Astrocyte (in vitro differentiated cells and primary cell): ENCODE data around the gene KCNJ1. TPM values are rescaled to one million over a fixed set of nuclear protein-coding genes. Genes with fewer than 3 reads are reported as not detected.

Experiments used
- DNase-seq: peaks from one replicate; pipeline ENCODE4 v3.0.0-alpha.2; 2010; ENCODE audit warnings: low read depth
- FAIRE-seq: peaks from 2 replicates; lab custom pipeline; 2011; peaks lifted over from hg19 to GRCh38; lab: Jason Lieb, UNC
- H2AFZ ChIP-seq: 2 replicates; pipeline ENCODE4 v1.6.0; 2012; ENCODE audit warnings: low read depth, low read length, inconsistent platforms
- H3K27ac ChIP-seq: 2 replicates; pipeline ENCODE4 v1.5.1; 2011; ENCODE audit warnings: low read depth, low read length, inconsistent platforms
- H3K27me3 ChIP-seq: 2 replicates; pipeline ENCODE4 v1.6.0; 2011; ENCODE audit warnings: low read length, inconsistent platforms; ENCODE audit not compliant: insufficient read depth
- H3K36me3 ChIP-seq: 2 replicates; pipeline ENCODE4 v1.5.1; 2011; ENCODE audit warnings: low read length, inconsistent platforms; ENCODE audit not compliant: insufficient read depth
- H3K4me1 ChIP-seq: 2 replicates; pipeline ENCODE4 v1.5.1; 2011; ENCODE audit warnings: low read length, inconsistent platforms; ENCODE audit not compliant: insufficient read depth
- H3K4me2 ChIP-seq: 2 replicates; pipeline ENCODE4 v1.6.0; 2012; ENCODE audit warnings: low read length, inconsistent platforms
- H3K4me3 ChIP-seq: 2 replicates; pipeline ENCODE4 v1.5.1; 2011; ENCODE audit warnings: low read depth, mild to moderate bottlenecking, low read length, inconsistent platforms; ENCODE audit not compliant: insufficient read depth
- H3K79me2 ChIP-seq: 2 replicates; pipeline ENCODE4 v1.6.0; 2012; ENCODE audit warnings: mild to moderate bottlenecking, low read length, inconsistent platforms; ENCODE audit not compliant: insufficient read depth
- H3K9ac ChIP-seq: 2 replicates; pipeline ENCODE4 v1.6.0; 2012; ENCODE audit warnings: mild to moderate bottlenecking, low read length, inconsistent platforms
- H3K9me3 ChIP-seq: 2 replicates; pipeline ENCODE4 v1.5.1; 2012; ENCODE audit warnings: low read depth, mild to moderate bottlenecking, low read length, inconsistent platforms; ENCODE audit not compliant: insufficient read depth
- H4K20me1 ChIP-seq: 2 replicates; pipeline ENCODE4 v1.6.0; 2012; ENCODE audit warnings: low read length, inconsistent platforms; ENCODE audit not compliant: insufficient read depth
- H3K27ac Mint-ChIP-seq: one replicate; pipeline ENCODE4 v1.8.0; 2021; ENCODE audit warnings: mild to moderate bottlenecking, mixed read lengths; ENCODE audit not compliant: unreplicated experiment
- H3K27me3 Mint-ChIP-seq: one replicate; pipeline ENCODE4 v1.8.0; 2021; ENCODE audit warnings: low read depth, mixed read lengths; ENCODE audit not compliant: unreplicated experiment
- H3K36me3 Mint-ChIP-seq: one replicate; pipeline ENCODE4 v1.8.0; 2021; ENCODE audit warnings: low read depth, mixed read lengths; ENCODE audit not compliant: unreplicated experiment
- H3K4me1 Mint-ChIP-seq: one replicate; pipeline ENCODE4 v1.8.0; 2021; ENCODE audit warnings: low read depth, mixed read lengths; ENCODE audit not compliant: unreplicated experiment
- H3K4me3 Mint-ChIP-seq: one replicate; pipeline ENCODE4 v1.8.0; 2021; ENCODE audit warnings: mild to moderate bottlenecking, moderate library complexity, mixed read lengths; ENCODE audit not compliant: unreplicated experiment
- H3K9me3 Mint-ChIP-seq: one replicate; pipeline ENCODE4 v1.8.0; 2021; ENCODE audit warnings: mild to moderate bottlenecking, mixed read lengths; ENCODE audit not compliant: unreplicated experiment
- EZH2 ChIP-seq: IDR thresholded peaks from 2 replicates; pipeline ENCODE4 v1.6.1; 2012; ENCODE audit warnings: mild to moderate bottlenecking, low read length, inconsistent platforms; ENCODE audit not compliant: insufficient read depth
- total RNA-seq: library from RNA; stranded (reverse); gene quantifications from 2 replicates; pipeline ENCODE4 v1.2.1, GENCODE V29; 2021
- TF ChIP-seq, protein P1 (sequence below): IDR thresholded peaks from 2 replicates; pipeline ENCODE4 v1.5.1; 2011; ENCODE audit warnings: low read depth, mild to moderate bottlenecking, inconsistent platforms, low read length, moderate library complexity; ENCODE audit not compliant: insufficient read depth

The KCNJ1 gene
- total RNA-seq, 1 donor from 2014 or later: not detected

- Mint-ChIP-seq H3K4me1 (peaks cover 8% of the 10 kb centered on the region), H3K4me3 (no peak overlapping the region), H3K36me3 (no peaks in the 10 kb centered on the region), H3K27me3 (peaks cover 23% of the 10 kb centered on the region), H3K9me3 (no peaks in the 10 kb centered on the region), H3K27ac (no peak overlapping the region)
- peaks cover 5% of the 10 kb centered on the region for H3K4me1 ChIP-seq
- no peaks in the 10 kb centered on the region for H4K20me1 ChIP-seq
- H3K9me3 ChIP-seq: no peaks in the 10 kb centered on the region
- FAIRE-seq (no peak), DNase-seq (no peak)
- no peaks in the 10 kb centered on the region for H3K79me2 ChIP-seq
- peaks cover 22% of the 10 kb centered on the region for H3K27me3 ChIP-seq
- no peak overlapping the region for H3K27ac ChIP-seq
- no peak overlapping the region for H3K4me2 ChIP-seq
- no peak overlapping the region for H3K4me3 ChIP-seq
- TF ChIP-seq, protein P1, sequence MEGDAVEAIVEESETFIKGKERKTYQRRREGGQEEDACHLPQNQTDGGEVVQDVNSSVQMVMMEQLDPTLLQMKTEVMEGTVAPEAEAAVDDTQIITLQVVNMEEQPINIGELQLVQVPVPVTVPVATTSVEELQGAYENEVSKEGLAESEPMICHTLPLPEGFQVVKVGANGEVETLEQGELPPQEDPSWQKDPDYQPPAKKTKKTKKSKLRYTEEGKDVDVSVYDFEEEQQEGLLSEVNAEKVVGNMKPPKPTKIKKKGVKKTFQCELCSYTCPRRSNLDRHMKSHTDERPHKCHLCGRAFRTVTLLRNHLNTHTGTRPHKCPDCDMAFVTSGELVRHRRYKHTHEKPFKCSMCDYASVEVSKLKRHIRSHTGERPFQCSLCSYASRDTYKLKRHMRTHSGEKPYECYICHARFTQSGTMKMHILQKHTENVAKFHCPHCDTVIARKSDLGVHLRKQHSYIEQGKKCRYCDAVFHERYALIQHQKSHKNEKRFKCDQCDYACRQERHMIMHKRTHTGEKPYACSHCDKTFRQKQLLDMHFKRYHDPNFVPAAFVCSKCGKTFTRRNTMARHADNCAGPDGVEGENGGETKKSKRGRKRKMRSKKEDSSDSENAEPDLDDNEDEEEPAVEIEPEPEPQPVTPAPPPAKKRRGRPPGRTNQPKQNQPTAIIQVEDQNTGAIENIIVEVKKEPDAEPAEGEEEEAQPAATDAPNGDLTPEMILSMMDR: no peak
- no peak for TF ChIP-seq EZH2
- no peak overlapping the region for H3K9ac ChIP-seq
- H2AFZ ChIP-seq: no peak overlapping the region
- no peaks in the 10 kb centered on the region for H3K36me3 ChIP-seq
Measured at GRCh38 chr11:128877726-128878125, 10.6 kb upstream of the KCNJ1 start.

GRCh38 chr11:128876133-128876650 lies 9.1 kb upstream of the KCNJ1 start:
- peaks cover 8% of the 10 kb centered on the region for H3K4me1 Mint-ChIP-seq
- Histone ChIP-seq H4K20me1 (no peaks in the 10 kb centered on the region), H3K79me2 (no peaks in the 10 kb centered on the region), H3K4me2 (no peak overlapping the region), H3K36me3 (no peaks in the 10 kb centered on the region), H3K9ac (no peak overlapping the region), H3K27me3 (peaks cover 11% of the 10 kb centered on the region), H3K4me1 (peaks cover 5% of the 10 kb centered on the region), H2AFZ (no peak overlapping the region), H3K9me3 (no peaks in the 10 kb centered on the region), H3K27ac (no peak overlapping the region), H3K4me3 (no peak overlapping the region)
- no peak for DNase-seq
- H3K27ac Mint-ChIP-seq: no peak overlapping the region
- TF ChIP-seq, protein P1: no peak
- TF ChIP-seq EZH2: no peak
- H3K27me3 Mint-ChIP-seq: peaks cover 26% of the 10 kb centered on the region
- no peak overlapping the region for H3K4me3 Mint-ChIP-seq
- H3K9me3 Mint-ChIP-seq: no peaks in the 10 kb centered on the region
- FAIRE-seq: no peak
- H3K36me3 Mint-ChIP-seq: no peaks in the 10 kb centered on the region

DNA sequence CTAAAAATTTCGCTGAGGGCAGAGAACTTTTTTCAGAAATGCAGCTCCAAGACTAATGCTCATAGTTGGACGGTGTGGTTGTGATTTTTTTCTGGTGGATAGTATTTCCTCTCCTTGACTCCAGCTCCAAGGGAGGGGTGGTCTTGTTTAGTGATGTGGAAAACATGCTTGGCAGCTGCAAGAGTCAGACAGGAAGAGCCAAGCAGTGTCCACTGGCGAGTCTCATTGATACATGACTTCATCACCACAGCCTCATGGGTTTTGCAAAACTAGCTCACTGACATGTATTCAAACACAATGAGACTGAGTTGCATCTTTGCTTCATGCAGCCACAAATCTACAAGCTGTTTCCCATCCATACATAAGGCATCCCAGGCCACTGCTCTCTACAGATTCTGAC lies 7.3 kb upstream of the KCNJ1 start:
- Histone ChIP-seq H3K27me3 (peaks cover 9% of the 10 kb centered on the region), H4K20me1 (no peaks in the 10 kb centered on the region), H3K9ac (no peak overlapping the region), H3K27ac (no peak overlapping the region), H3K4me2 (no peak overlapping the region), H3K4me3 (no peak overlapping the region), H3K9me3 (no peaks in the 10 kb centered on the region), H3K79me2 (no peaks in the 10 kb centered on the region), H3K36me3 (no peaks in the 10 kb centered on the region), H2AFZ (no peak overlapping the region), H3K4me1 (peaks cover 5% of the 10 kb centered on the region)
- Mint-ChIP-seq H3K4me3 (no peak overlapping the region), H3K4me1 (peaks cover 8% of the 10 kb centered on the region), H3K27me3 (peaks cover 32% of the 10 kb centered on the region), H3K36me3 (no peaks in the 10 kb centered on the region), H3K9me3 (no peaks in the 10 kb centered on the region), H3K27ac (peak overlapping the region; percentile 4)
- DNase-seq: peak; percentile 65
- TF ChIP-seq EZH2: no peak
- TF ChIP-seq, protein P1: no peak
- no peak for FAIRE-seq
